ENCODE measurements around the gene SMAD7.

DNA sequence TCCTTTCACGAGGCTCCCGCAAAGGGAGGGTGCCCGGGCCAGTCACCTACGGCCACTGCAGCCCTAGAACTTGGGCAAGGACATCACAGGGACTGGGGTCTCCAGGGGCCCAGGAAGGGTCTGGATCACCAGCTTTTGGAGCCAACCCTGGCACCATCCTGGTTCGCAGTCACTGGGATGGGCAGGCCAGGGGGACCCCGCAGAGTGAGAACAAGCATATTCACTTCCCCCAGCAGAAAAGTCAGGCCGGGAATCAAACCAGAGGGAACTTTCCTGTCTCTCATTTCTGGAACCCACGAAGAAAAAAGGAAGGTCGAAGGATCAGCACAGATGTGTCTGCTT is 15.4 kb downstream of the SMAD7 start:
- TF ChIP-seq POLR2A (IDR thresholded peaks at IDR 0.05; ENCODE audit: low read depth, low read length), result no peak
- TF ChIP-seq NFYB (IDR thresholded peaks at IDR 0.05; ENCODE audit: insufficient read depth, low read depth, low read length), result no peak
- no peak for TF ChIP-seq POLR2AphosphoS5 (IDR thresholded peaks at IDR 0.05; ENCODE audit: low read length)
- no peak for TF ChIP-seq KDM1A (IDR thresholded peaks at IDR 0.05; ENCODE audit: borderline replicate concordance)
- TF ChIP-seq, protein P1, sequence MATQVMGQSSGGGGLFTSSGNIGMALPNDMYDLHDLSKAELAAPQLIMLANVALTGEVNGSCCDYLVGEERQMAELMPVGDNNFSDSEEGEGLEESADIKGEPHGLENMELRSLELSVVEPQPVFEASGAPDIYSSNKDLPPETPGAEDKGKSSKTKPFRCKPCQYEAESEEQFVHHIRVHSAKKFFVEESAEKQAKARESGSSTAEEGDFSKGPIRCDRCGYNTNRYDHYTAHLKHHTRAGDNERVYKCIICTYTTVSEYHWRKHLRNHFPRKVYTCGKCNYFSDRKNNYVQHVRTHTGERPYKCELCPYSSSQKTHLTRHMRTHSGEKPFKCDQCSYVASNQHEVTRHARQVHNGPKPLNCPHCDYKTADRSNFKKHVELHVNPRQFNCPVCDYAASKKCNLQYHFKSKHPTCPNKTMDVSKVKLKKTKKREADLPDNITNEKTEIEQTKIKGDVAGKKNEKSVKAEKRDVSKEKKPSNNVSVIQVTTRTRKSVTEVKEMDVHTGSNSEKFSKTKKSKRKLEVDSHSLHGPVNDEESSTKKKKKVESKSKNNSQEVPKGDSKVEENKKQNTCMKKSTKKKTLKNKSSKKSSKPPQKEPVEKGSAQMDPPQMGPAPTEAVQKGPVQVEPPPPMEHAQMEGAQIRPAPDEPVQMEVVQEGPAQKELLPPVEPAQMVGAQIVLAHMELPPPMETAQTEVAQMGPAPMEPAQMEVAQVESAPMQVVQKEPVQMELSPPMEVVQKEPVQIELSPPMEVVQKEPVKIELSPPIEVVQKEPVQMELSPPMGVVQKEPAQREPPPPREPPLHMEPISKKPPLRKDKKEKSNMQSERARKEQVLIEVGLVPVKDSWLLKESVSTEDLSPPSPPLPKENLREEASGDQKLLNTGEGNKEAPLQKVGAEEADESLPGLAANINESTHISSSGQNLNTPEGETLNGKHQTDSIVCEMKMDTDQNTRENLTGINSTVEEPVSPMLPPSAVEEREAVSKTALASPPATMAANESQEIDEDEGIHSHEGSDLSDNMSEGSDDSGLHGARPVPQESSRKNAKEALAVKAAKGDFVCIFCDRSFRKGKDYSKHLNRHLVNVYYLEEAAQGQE (IDR thresholded peaks at IDR 0.05; ENCODE audit: low read depth, low read length), result no peak
- no peak for TF ChIP-seq EP300 (IDR thresholded peaks at IDR 0.05; ENCODE audit: borderline replicate concordance in 1 of 2, control insufficient read depth in 1 of 2, low read depth in 2 of 2, low read length in 2 of 2)
- no peak for TF ChIP-seq NR2C1 (IDR thresholded peaks at IDR 0.05)
- no peak for TF ChIP-seq SPI1 (IDR thresholded peaks at IDR 0.05; ENCODE audit: borderline replicate concordance, insufficient read depth, low read depth, low read length)
- TF ChIP-seq JUNB (IDR thresholded peaks at IDR 0.05), result no peak
- TF ChIP-seq SRF (IDR thresholded peaks at IDR 0.05; ENCODE audit: low read depth in 2 of 2, low read length in 2 of 2), result no peak
